Right cardiac atrium (tissue), 5 donors: ENCODE measurements around the gene COL6A2. TPM values are rescaled to one million over a fixed set of nuclear protein-coding genes. Genes with fewer than 3 reads are reported as not detected.

ENCODE experiments used
- ATAC-seq, 2 donors: fragments of 200-7000 bp; cut with Tn5 transposase; one replicate each; pipeline versions ENCODE4 v1.8.0 to v1.9.1; 2020; ENCODE audit warnings: moderate library complexity in 2 of 2, mild to moderate bottlenecking in 1 of 2
- DNase-seq, 3 donors: peaks; one replicate each; pipeline ENCODE4 v3.0.0-alpha.2; 2020
- H3K27ac ChIP-seq: one replicate; pipeline ENCODE4 v1.5.1; 2013; ENCODE audit warnings: mild to moderate bottlenecking, low read length, control low read depth, moderate library complexity
- H3K27me3 ChIP-seq: one replicate; pipeline ENCODE4 v1.6.1; 2013; ENCODE audit not compliant: control insufficient read depth, insufficient read depth
- H3K4me1 ChIP-seq: one replicate; pipeline ENCODE4 v1.6.1; 2013; ENCODE audit warnings: low read length; ENCODE audit not compliant: control insufficient read depth, insufficient read depth
- H3K4me3 ChIP-seq: one replicate; pipeline ENCODE4 v1.5.1; 2013; ENCODE audit warnings: low read length, control low read depth
- H3K9me3 ChIP-seq: one replicate; pipeline ENCODE4 v1.6.1; 2013; ENCODE audit warnings: low read length; ENCODE audit not compliant: control insufficient read depth
- WGBS: extraction: QIAGEN DNeasy Blood & Tissue Kit; methylation state at CpG from one replicate; pipeline ENCODE4 v1.1.7; 2013; 5-methylcytosine and 5-hydroxymethylcytosine counted together
- intact Hi-C, 4 donors: fragments of 100-400 bp; cut with DNase I; formaldehyde crosslinking; loops; one replicate each; pipeline versions ENCODE4 v1.11.0 to v1.14.0; 2022 to 2023
- polyA plus RNA-seq: library from polyadenylated mRNA; stranded (reverse); fragments of 200-250 nt; gene quantifications from one replicate; pipeline ENCODE4 v1.2.3, GENCODE V29; 2013
- total RNA-seq, 4 donors: library from RNA; stranded (reverse); fragmentation: NEBNext Ultra II Directional; extraction: Animal tissue kit (Norgen Biotek cat#: 25700); gene quantifications; one replicate each; pipeline ENCODE4 v1.2.1, GENCODE V29; 2021
- donor health status: healthy with polysubstance abuse.
- donor health status: DM: no; HTN: yes; CAD: no.
- donor health status: DM: no; HTN: no; CAD: no.
- donor health status: DM: no; HTN: yes; CAD: no; lungs with severe emphysema.
- donor health status: DM: yes; HTN: yes; CAD: no.

COL6A2 gene
- total and polyA plus RNA-seq, 5 donors = 198 to 323 (median 226) TPM

DNA sequence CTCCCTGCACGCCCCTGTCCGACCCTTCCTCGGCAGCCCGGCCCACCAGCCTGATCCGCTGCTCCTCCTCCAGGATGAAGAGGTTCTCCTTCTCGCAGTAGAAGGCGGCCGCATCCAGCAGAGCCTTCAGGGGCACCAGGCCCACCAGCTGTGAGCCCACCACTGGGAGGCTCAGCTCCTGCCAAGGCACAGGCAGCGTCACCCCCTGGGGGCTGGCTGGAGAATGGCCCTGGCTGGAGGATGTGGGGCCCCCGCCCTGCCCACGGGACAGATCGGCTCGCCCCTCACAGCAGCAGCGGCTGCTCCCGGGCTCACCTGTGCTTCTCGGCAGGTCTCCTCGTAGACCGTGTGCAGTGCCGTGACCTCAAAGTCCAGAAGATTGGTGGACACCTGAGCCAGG lies 52.2 kb downstream of the COL6A2 start:
- intact Hi-C loops = loop anchor here in 2 of 4 donors (10.0 kb wide), 3 partner anchors 65 to 135 kb away; partner anchors contain the start of genes LSS (in 1 of the 2), MCM3AP (in 1 of the 2) and YBEY (in 1 of the 2)
- ATAC-seq (no peak), DNase-seq (peak; percentile 7 to 63 (median 37))
- Histone ChIP-seq H3K9me3 (no peaks in the 10 kb centered on the region), H3K27me3 (no peaks in the 10 kb centered on the region), H3K4me1 (peaks cover 4% of the 10 kb centered on the region), H3K4me3 (no peak overlapping the region), H3K27ac (no peak overlapping the region)
- WGBS = 84% methylated on average over 19 of the region's 19 CpGs

DNA sequence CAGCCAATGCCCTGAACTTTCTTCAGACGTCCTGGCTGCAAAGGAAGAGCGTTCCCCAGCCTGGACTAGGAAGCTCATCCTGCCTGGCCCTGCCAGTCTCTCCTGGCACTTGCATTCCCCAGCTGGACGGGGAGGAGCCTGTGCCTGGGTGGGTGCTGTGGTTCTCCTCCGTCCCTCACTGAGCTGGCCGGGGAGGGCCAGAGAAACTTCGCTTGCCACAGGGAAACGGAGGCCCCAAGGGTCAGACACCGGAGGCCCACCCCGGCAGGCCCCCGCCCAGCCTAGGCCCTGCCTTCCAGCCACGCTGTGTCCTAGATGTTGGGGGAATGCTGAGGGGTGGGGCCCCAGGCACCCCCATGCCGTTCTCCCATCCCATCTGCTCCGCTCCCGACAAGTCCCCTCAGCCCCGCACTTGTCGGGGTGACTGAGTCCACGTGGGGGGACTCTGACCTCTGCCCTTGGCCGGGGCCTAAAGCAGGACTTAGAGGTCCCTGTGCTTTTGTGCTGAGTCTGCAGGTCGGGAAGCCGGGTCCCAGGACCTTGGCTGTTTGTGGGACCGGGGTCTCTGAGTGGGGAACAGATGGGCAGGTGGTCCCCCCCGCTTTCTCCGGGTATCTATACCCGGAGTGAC lies 52.7 kb downstream of the COL6A2 start:
- H3K27ac ChIP-seq = no peak overlapping the region
- intact Hi-C loops = loop anchor here in 2 of 4 donors (10.0 kb wide), 3 partner anchors 64 to 134 kb away; partner anchors contain the start of genes LSS (in 1 of the 2), MCM3AP (in 1 of the 2) and YBEY (in 1 of the 2)
- peak; percentile 10 to 56 (median 41) for DNase-seq
- peaks cover 4% of the 10 kb centered on the region for H3K4me1 ChIP-seq
- no peaks in the 10 kb centered on the region for H3K27me3 ChIP-seq
- no peak overlapping the region for H3K4me3 ChIP-seq
- WGBS = 87% methylated on average over 24 of the region's 24 CpGs
- no peak for ATAC-seq
- H3K9me3 ChIP-seq = no peaks in the 10 kb centered on the region

DNA sequence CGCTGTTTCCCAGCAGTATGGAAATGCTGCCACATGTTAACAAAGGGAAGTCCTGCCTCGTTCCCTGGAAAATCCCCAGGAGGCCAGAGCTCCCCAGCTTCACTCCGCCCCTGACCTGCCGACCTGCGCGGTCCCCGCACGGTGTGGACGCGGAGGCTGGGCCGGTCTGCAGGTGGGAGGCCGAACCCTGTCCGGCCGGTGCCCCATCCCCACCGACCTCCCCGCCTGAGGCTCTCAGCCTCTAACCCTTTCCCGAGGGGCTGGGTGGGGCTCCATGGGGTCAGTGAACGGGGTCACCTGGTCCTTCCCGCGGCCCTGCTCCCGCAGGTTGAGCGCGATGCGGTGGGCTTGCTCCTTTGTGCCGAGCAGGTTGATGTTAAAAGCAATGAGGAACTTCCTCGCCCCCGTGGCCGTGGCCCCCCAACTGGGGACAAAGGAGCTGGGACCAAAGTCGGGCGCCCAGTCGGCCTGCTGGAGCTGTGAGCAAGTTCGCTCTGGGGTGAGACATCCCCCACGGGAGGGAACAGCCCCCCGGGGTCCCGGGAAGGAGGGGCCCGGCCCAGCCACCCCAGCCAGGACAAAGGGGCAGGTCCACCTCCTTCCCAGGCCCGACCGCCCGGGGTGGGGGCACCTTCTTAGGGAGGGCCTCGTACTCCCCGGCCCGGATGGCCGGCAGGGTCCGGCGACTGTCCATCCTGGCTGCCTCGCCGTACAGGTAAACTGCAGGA lies 53.5 kb downstream of the COL6A2 start:
- H3K4me3 ChIP-seq = no peak overlapping the region
- no peak for ATAC-seq
- 88% methylated on average over 47 of the region's 47 CpGs for WGBS
- intact Hi-C loops = loop anchor here in 2 of 4 donors (10.0 kb wide), 3 partner anchors 63 to 133 kb away; partner anchors contain the start of genes LSS (in 1 of the 2), MCM3AP (in 1 of the 2) and YBEY (in 1 of the 2)
- H3K9me3 ChIP-seq = no peaks in the 10 kb centered on the region
- H3K27ac ChIP-seq = no peak overlapping the region
- H3K27me3 ChIP-seq = no peaks in the 10 kb centered on the region
- DNase-seq = peak; percentile 16 to 64 (median 59)
- H3K4me1 ChIP-seq = peaks cover 4% of the 10 kb centered on the region

DNA sequence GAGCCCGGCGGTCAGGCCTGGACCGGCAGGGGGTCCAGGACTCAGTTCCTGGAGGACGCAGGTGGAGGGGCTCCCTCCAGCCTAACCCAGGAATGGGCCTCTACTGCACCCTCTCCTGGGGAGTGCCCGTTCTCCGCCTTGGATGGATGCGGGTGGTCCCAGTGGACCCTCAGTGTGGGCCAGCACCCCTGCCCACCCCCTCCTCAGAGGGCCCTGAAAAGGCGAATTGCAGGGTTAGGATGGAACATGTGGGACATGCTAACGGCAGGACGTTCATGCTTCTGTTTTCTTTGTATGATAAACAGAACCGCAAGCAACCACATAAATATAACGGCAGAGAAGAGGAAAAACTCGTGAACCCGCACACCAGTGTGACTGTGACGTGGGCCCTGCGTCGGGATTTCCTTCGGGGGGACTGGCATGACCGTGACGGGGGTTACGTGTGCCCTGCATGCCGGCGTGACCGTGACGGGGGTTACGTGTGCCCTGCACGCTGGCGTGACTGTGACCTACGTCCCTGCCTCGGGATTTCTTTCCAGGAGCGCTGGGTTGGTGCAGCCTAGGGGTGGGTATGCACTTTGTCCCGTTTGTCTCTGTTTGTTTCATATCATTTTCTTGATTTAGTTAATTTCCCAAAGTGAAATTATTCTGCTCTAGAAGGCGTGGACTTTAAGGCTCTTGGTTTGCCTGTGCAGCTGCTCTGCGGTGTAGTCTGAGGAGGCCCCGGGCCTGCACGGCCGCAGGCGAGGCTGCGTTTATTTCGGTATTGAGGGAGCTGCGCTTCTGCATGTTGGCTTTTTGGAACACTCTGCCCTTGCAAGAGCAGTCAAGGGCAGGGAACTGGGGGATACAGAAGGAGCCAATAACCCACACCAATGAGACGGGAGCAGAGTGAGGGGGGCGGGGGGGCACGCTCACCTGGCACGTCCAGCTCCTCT lies 54.3 kb downstream of the COL6A2 start:
- 89% methylated on average over 45 of the region's 45 CpGs for WGBS
- peaks cover 4% of the 10 kb centered on the region for H3K4me1 ChIP-seq
- H3K9me3 ChIP-seq = no peaks in the 10 kb centered on the region
- ATAC-seq (no peak), DNase-seq (peak; percentile 12 to 50 (median 46))
- intact Hi-C loops = loop anchor here in 2 of 4 donors (10.0 kb wide), 3 partner anchors 63 to 133 kb away; partner anchors contain the start of genes LSS (in 1 of the 2), MCM3AP (in 1 of the 2) and YBEY (in 1 of the 2)
- no peak overlapping the region for H3K27ac ChIP-seq
- no peaks in the 10 kb centered on the region for H3K27me3 ChIP-seq
- H3K4me3 ChIP-seq = no peak overlapping the region

DNA sequence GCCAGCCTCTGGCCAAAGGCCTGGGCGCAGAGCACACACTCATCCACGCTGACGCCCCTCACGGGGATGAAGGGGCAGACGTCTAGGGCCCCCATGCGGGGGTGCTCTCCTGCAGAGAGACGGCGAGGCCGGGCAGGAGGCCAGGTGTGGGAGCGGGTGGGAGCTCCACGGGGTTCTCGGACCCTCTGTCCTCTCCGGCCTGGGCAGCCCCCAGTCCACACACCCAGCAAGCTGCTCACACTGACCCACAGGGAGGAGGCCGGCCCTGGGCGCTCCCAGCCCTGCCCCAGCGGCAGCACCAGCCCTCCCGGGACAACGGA lies 55.0 kb downstream of the COL6A2 start:
- Histone ChIP-seq H3K4me1 (peaks cover 4% of the 10 kb centered on the region), H3K27ac (no peak overlapping the region), H3K9me3 (no peaks in the 10 kb centered on the region), H3K4me3 (no peak overlapping the region), H3K27me3 (no peaks in the 10 kb centered on the region)
- DNase-seq (peak; percentile 31 to 63 (median 57)), ATAC-seq (peak; percentile 12 to 19)
- intact Hi-C loops = loop anchor here in 2 of 4 donors (10.0 kb wide), 3 partner anchors 62 to 132 kb away; partner anchors contain the start of genes LSS (in 1 of the 2), MCM3AP (in 1 of the 2) and YBEY (in 1 of the 2)
- WGBS = 36% methylated on average over 18 of the region's 18 CpGs

DNA sequence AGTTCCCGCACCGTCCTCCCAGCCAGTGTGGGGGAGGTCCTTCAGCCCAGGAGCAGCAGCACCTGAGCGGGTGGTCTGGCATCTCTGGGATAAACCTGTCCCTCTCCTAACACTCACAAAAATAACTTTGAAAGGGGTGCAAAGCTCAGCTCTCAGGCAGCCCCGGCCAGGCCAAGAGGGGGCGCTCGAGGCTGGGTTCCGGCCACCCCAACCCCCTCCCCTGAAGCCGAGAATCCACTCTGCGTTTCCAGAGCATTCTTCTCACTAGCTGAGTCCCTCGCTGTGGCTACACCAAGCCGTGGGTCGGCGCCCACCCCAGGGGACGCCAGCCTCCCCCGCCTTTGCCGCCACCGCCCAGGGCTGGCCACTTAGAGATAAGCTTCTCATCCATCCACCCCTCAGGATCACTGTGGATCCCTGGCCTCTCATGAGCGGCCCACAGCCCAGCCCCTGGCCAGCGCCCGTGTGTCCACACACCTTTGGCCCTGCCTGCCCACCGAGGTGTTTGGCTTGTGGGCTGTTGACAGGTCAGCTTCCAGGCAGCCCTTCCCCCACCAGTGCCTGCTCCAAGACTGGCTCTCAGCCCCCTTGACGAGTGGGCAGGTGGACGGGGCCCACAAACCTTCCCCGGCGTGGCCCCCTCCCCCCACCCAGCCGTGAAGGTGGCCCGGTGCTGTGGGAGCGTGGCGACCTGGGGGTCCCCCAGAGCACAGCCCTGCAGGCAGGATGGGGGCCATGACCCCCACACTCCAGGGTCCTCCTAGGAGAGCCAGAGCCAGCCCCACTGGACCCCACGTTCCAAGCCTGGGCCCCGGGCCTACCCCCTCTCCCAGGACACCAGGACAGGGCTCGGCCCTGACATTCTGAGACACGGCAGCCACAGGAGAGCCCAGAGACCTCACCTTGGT lies 55.6 kb downstream of the COL6A2 start:
- DNase-seq = peak; percentile 57 to 87 (median 84)
- H3K27me3 ChIP-seq = no peaks in the 10 kb centered on the region
- peak; percentile 51 to 59 for ATAC-seq
- WGBS = 28% methylated on average over 33 of the region's 33 CpGs
- H3K27ac ChIP-seq = no peak overlapping the region
- peaks cover 4% of the 10 kb centered on the region for H3K4me1 ChIP-seq
- H3K9me3 ChIP-seq = no peaks in the 10 kb centered on the region
- intact Hi-C loops = loop anchor here in 2 of 4 donors (10.0 kb wide), 3 partner anchors 61 to 131 kb away; partner anchors contain the start of genes LSS (in 1 of the 2), MCM3AP (in 1 of the 2) and YBEY (in 1 of the 2)
- no peak overlapping the region for H3K4me3 ChIP-seq

DNA sequence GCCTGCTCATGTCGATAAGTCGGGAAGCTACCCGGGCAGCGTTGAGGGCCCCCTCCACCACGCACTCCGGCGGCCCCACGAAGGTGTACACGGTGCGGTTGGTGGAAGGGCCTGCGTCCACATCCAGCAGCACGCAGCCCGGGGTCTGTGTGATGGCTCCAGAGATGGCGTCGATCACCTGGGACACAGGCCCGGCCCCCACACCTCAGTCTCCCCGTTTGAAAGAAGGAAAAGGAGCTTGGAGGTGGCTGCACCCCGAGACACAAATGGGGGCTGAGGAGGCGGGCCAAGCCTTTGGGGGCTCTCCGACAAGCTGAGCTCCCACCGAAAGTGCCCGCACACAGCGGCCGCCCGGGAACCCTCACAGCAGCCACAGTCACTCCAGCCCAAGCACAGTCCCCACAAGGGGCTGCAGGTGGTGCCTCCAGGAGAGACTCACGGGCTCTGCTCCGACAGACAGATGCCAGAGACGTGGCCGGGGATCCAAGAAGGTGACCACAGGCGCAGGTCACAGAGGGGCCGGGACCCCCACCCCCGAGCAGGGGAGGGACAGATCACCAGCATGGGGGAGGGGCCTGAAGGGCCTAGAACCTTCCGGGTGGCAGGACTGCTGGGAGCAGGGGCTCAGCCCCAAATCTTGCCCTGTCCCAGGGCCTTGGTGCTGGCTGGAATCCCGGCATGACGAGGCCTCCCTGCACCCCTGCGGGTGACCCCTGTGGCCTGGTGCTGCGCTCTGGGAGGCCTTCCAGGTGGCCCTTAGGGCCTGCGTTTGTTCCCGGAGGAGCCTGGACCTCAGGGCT lies 56.4 kb downstream of the COL6A2 start:
- intact Hi-C loops = loop anchor here in 2 of 4 donors (10.0 kb wide), 3 partner anchors 60 to 130 kb away; partner anchors contain the start of genes LSS (in 1 of the 2), MCM3AP (in 1 of the 2) and YBEY (in 1 of the 2)
- no peaks in the 10 kb centered on the region for H3K9me3 ChIP-seq
- ATAC-seq = no peak
- no peak overlapping the region for H3K4me3 ChIP-seq
- WGBS = 93% methylated on average over 39 of the region's 39 CpGs
- peak; percentile 10 to 55 (median 50) for DNase-seq
- H3K27me3 ChIP-seq = no peaks in the 10 kb centered on the region
- peaks cover 4% of the 10 kb centered on the region for H3K4me1 ChIP-seq
- no peak overlapping the region for H3K27ac ChIP-seq

DNA sequence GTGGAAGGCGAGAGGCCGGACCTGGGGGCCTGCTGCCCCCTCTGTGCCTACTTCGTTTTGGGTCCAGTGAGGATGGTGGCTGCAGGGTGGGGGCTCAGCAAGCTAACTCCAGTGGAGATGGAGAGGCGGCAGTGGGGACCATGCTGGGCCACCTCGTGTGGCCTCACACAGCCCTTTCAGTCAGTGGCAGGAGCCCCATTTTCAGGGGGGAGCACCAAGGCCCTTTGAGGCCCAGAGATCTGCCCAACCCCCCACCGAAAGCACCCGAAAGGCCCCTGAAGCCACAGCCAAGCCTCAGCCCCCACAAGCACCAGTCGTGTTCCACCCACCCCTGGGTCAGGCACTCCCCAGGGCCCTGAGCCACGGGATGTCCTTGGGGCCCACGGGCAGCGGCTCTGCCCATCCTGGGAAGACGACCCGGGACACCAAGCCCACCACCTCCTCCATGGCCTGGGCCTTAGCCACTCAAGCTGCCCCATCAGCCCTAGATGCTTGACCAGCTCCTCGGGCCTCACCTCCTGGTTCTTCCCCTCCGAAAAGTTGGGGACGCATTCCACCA lies 57.1 kb downstream of the COL6A2 start:
- Histone ChIP-seq H3K27ac (no peak overlapping the region), H3K27me3 (no peaks in the 10 kb centered on the region), H3K4me3 (no peak overlapping the region), H3K4me1 (peaks cover 4% of the 10 kb centered on the region), H3K9me3 (no peaks in the 10 kb centered on the region)
- DNase-seq (peak in 2 of 3 donors; percentile 7 to 39), ATAC-seq (no peak)
- intact Hi-C loops = loop anchor here in 2 of 4 donors (10.0 kb wide), 3 partner anchors 60 to 130 kb away; partner anchors contain the start of genes LSS (in 1 of the 2), MCM3AP (in 1 of the 2) and YBEY (in 1 of the 2)
- 88% methylated on average over 16 of the region's 16 CpGs for WGBS
